GM21447 (cell line): ENCODE data around the gene SPTBN4.
"Not testable (repeated sequence)": the region's sequence is repeated elsewhere in the genome, so short reads cannot be mapped to it uniquely, and the experiment has no call there.

Source experiments
- ATAC-seq: cut with Tn5 transposase; IDR thresholded peaks from one replicate; pipeline ENCODE4 v1.9.1; 2021; ENCODE audit not compliant: unreplicated experiment

The SPTBN4 gene

GRCh38 chr19:40585241-40585981, 118.6 kb downstream of the SPTBN4 start:
- ATAC-seq: no peak

DNA sequence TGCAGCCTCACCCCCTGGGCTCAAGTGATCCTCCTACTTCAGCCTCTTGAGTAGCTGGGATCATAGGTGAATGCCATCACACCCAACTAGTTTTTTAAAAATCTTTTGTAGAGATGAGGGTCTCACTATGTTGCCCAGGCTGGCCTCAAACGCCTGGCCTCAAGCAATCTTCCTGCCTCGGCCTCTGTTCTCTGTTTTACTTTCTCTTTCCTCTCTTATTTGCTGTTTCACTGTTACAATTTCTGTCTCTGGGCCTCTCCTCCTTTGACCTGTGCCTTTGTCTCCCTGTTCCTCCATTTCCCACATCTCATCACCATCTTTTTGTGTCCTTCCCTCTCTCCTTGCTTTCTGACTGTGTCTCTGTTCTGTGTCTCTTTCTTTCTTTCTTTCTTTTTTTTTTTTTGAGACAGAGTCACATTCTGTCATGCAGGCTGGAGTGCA, 119.2 kb downstream of the SPTBN4 start:
- no peak for ATAC-seq

- ATAC-seq: no peak
These were observed 119.8 kb downstream of the SPTBN4 start for GRCh38 chr19:40586611-40587010.

- no peak for ATAC-seq
These were observed 121.5 kb downstream of the SPTBN4 start for GRCh38 chr19:40588110-40588854.

GRCh38 chr19:40588926-40589569, 122.2 kb downstream of the SPTBN4 start:
- ATAC-seq: no peak

DNA sequence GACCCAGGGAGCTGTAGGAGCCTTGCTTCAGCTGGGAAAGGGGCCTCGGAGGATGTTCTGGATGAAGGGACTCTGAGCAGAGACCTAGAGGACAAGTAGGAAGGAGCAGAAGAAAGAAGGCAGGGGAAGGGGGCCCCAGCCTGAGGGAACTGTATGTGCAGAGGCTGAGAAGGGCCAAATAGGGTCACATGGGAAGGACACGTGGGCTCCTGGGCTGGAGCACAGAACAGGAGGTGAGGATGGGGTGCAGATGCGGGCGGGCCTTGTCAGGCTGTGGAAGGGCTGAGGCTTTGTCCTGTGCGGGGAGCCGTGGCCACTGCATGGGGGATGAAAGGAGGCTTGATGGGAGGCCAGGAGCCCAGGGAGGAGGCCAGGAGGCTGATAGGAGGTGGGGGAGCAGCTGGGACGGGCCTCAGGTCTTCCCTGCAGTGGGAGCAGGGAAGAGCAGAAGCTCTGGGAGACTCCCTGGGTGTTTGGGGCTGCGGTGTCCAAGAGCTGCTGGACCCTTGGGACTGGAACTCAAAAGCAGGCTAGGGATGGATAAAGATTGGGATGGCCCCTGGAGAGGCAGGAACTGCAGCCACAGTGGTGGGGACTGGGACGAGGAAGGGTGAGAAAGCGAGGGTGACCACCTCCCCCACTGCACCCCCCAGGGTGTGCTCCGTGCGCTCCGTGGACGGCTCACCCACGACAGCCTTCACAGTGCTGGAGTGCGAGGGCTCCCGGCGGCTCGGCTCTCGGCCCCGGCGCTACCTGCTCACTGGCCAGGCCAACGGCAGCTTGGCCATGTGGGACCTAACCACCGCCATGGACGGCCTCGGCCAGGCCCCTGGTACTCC, 123.0 kb downstream of the SPTBN4 start:
- ATAC-seq: no peak

DNA sequence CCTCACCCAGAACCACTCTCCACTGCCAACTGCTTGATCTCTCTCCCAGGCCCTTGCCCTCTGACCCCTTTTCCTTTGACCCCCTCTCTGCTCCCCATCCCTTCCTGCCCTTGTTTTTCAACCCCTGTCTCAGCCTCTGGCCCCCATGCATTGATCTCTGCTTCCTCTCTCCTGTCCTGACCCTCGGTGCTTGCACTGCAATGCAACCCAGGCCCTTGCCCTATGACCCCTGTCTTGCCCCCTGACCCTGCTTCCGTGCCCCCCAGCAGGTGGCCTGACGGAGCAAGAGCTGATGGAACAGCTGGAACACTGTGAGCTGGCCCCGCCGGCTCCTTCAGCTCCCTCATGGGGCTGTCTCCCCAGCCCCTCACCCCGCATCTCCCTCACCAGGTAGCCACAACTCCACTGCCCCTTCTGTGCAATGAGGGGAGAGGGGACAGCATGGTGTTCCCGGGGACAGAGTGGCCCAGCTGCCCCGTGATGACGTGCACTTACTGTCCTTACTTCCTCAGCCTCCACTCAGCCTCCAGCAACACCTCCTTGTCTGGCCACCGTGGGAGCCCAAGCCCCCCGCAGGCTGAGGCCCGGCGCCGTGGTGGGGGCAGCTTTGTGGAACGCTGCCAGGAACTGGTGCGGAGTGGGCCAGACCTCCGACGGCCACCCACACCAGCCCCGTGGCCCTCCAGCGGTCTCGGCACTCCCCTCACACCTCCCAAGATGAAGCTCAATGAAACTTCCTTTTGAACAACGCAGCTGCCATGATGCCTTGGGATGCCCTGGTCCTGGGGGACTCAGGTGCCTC, 123.9 kb downstream of the SPTBN4 start:
- no peak for ATAC-seq

DNA sequence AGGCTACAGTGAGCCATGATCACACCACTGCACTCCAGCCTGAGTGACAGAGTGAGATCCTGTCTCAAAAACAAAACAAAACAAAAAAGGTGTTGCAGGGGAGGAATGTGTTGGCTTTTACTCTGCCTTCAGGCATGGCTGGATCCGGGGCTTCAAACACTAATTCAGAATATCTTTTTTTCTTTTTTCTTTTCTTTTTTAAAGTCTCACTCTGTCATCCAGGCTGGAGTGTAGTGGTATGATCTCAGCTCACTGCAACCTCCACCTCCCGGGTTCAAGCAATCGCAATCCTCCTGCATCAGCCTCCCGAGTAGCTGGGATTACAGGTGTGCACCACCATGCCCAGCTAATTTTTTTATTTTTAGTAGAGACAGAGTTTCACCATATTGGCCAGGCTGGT, 124.9 kb downstream of the SPTBN4 start:
- not testable (repeated sequence) for ATAC-seq

DNA sequence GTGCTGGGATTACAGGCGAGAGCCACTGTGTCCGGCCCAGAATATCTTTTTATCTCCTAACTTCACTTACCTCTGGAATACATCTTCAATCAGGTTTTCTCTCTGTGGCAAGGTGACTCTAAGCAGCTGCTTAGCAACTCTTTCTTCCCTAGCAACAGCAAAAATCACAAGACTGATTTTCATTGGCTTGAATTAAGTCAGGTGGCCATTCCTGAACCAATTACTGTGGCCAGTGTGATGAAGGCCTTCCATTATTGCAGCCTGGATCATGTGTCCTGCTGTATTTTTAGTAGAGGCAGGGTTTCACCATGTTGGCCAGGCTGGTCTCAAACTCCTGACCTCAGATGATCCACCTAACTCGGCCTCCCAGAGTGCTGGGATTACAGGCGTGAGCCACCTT, 125.4 kb downstream of the SPTBN4 start:
- no peak for ATAC-seq

GRCh38 chr19:40594255-40594654, 127.5 kb downstream of the SPTBN4 start:
- ATAC-seq: no peak

GRCh38 chr19:40594657-40595091, 127.9 kb downstream of the SPTBN4 start:
- no peak for ATAC-seq

DNA sequence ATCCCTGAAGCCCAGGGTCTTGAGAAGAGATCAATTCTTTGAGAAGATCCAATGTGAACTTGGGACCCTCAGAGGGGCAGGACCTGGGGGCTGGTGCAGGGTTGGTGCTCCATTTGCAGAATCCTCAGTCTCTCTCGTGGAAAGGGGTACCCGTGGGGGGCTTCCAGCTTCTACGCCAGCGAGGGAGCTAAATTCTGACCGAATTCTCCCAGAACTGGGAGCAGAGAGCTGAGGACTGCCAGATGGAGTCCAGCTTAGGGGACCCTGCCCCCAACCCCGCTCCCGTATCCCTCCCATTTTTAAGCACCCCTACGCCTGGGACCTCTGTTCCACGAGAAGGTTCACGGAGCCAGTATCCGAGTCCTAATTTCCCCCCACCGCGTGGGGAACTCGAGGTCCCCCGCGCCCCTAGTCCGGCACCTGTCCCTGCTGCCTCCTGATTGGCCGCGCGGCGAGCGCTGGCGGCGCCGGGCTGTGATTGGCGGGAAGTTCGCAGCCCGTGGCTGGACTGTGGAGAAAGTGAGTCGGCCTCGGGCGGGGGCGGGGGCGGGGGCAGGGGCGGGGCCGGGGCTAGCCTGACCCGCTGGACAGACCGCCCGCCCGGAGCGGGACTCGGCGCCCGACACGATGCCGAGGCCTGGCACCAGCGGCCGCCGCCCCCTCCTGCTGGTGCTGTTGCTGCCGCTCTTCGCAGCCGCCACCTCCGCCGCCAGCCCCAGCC, 130.0 kb downstream of the SPTBN4 start:
- no peak for ATAC-seq

- ATAC-seq: no peak
These were observed 130.6 kb downstream of the SPTBN4 start for GRCh38 chr19:40597329-40597838.

GRCh38 chr19:40598121-40598917, 131.5 kb downstream of the SPTBN4 start:
- no peak for ATAC-seq

GRCh38 chr19:40598918-40599307, 132.1 kb downstream of the SPTBN4 start:
- ATAC-seq: no peak

- ATAC-seq: no peak
These were observed 132.6 kb downstream of the SPTBN4 start for GRCh38 chr19:40599331-40599901.

DNA sequence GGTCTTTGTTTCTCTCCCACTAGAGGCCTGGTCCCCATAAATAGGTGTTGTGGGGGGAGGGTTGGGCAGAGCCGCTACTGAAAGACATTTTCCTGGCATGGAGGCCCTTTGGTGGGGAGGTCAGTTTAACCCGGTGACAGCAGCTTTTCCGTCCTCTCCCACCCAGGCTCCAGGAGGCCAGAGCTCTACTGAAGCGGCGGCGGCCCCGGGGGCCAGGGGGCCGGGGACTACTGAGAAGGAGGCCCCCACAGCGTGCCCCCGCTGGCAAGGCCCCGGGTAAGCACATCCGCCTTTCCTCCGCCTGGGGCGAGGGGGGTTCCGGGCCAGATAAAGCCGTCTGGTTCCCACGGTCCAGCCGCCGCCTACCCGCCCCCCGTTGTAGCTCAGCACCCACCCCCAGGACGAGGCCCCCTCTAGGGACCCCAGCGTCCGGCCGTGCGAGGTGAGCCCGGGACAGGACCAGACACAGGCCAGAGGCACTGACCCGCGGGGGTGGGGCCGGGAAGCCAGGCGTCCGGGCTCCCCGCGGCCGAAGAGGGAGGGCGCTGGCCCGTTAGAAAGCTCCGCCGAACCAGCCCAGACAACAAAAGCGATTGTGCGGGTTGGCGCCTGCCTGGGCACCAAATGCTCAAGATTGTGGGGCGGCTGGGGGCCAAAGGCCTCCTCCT, 133.2 kb downstream of the SPTBN4 start:
- no peak for ATAC-seq
